PC-3 (cell line): ENCODE data around the gene ESPNL. TPM values are rescaled to one million over a fixed set of nuclear protein-coding genes. Genes with fewer than 3 reads are reported as not detected.

Experiments used
- ATAC-seq: fragments of 200-7000 bp; cut with Tn5 transposase; 2 replicates; pipeline ENCODE4 v1.9.1; 2020; ENCODE audit warnings: mild to moderate bottlenecking, moderate library complexity
- BruUV-seq: library from RNA; stranded (reverse); fragments of 400-500 nt; replicated peaks from 2 replicates; lab custom pipeline; 2021; lab: Mats Ljungman, UMichigan
- CTCF ChIA-PET: fragments of 300-600 bp; sonication (Branson Sonifier 250); formaldehyde crosslinking; loops from one replicate; lab custom pipeline; 2022; ENCODE audit warnings: antibody characterized with exemption; lab: Charles Lee
- POLR2A ChIA-PET: fragments of 300-600 bp; sonication (Branson Sonifier 250); formaldehyde crosslinking; loops from one replicate; lab custom pipeline; 2022; ENCODE audit warnings: antibody characterized with exemption; ENCODE audit not compliant: unreplicated experiment; lab: Charles Lee
- DNase-seq: peaks from one replicate; pipeline ENCODE4 v3.0.0-alpha.2; 2015
- H2AFZ ChIP-seq: fragments of 300-600 bp; sonication (generic); 2 replicates; pipeline ENCODE4 v1.6.0; 2016; ENCODE audit warnings: antibody characterized with exemption, low read length
- H3F3A ChIP-seq: fragments of 300-600 bp; sonication (generic); one replicate; pipeline ENCODE4 v1.6.0; 2017; ENCODE audit warnings: antibody characterized with exemption, low read length, control low read depth, mild to moderate bottlenecking; ENCODE audit not compliant: unreplicated experiment
- H3K27ac ChIP-seq: fragments of 300-600 bp; sonication (generic); 2 replicates; pipeline ENCODE4 v1.5.1; 2016; ENCODE audit warnings: mild to moderate bottlenecking, low read length
- H3K27me3 ChIP-seq: fragments of 300-600 bp; sonication (generic); 2 replicates; pipeline ENCODE4 v1.6.1; 2016; ENCODE audit warnings: low read length, mixed read lengths
- H3K36me3 ChIP-seq: fragments of 300-600 bp; sonication (generic); 2 replicates; pipeline ENCODE4 v1.6.1; 2016; ENCODE audit warnings: low read depth, mixed run types, low read length, mixed read lengths
- H3K4me1 ChIP-seq: fragments of 300-600 bp; sonication (generic); 2 replicates; pipeline ENCODE4 v1.5.1; 2016; ENCODE audit warnings: low read length; ENCODE audit not compliant: insufficient read depth
- H3K4me2 ChIP-seq: fragments of 300-600 bp; sonication (generic); 2 replicates; pipeline ENCODE4 v1.6.0; 2016; ENCODE audit warnings: low read length
- H3K4me3 ChIP-seq: fragments of 300-600 bp; sonication (generic); 2 replicates; pipeline ENCODE4 v1.5.1; 2016; ENCODE audit warnings: mild to moderate bottlenecking, low read length, mixed read lengths
- H3K79me2 ChIP-seq: fragments of 300-600 bp; sonication (generic); 2 replicates; pipeline ENCODE4 v1.6.1; 2017; ENCODE audit warnings: low read length, mixed read lengths
- H3K9ac ChIP-seq: fragments of 300-600 bp; sonication (generic); 2 replicates; pipeline ENCODE4 v1.6.0; 2016; ENCODE audit warnings: mild to moderate bottlenecking, low read length
- H3K9me2 ChIP-seq: fragments of 300-600 bp; sonication (generic); replicated peaks from 2 replicates; pipeline ENCODE4 v1.6.1; 2016; ENCODE audit warnings: mixed run types, low read length, mixed read lengths
- H3K9me3 ChIP-seq: fragments of 300-600 bp; sonication (generic); 2 replicates; pipeline ENCODE4 v1.6.1; 2016; ENCODE audit warnings: low read length, mixed read lengths
- H4K20me1 ChIP-seq: fragments of 300-600 bp; sonication (generic); 2 replicates; pipeline ENCODE4 v1.6.1; 2016; ENCODE audit warnings: low read length, mixed read lengths
- EZH2 ChIP-seq: fragments of 300-600 bp; sonication (generic); IDR thresholded peaks from one replicate; pipeline ENCODE4 v1.6.1; 2017; ENCODE audit warnings: antibody characterized with exemption, mild to moderate bottlenecking, low read length; ENCODE audit not compliant: unreplicated experiment
- EZH2phosphoT487 ChIP-seq: fragments of 300-600 bp; sonication (generic); IDR thresholded peaks from 2 replicates; pipeline ENCODE4 v1.6.1; 2018; ENCODE audit warnings: mild to moderate bottlenecking, antibody characterized with exemption, low read length, borderline replicate concordance
- intact Hi-C: fragments of 100-400 bp; cut with micrococcal nuclease; formaldehyde crosslinking; loops from 2 replicates; pipeline ENCODE4 v1.9.0; 2023
- total RNA-seq: library from RNA; depleted of rRNA; stranded (reverse); fragments of >200 nt; gene quantifications from 2 replicates; pipeline ENCODE4 v1.2.3, GENCODE V29; 2014
- TF ChIP-seq, protein P1 (sequence below): fragments of 300-600 bp; sonication (generic); conservative IDR thresholded peaks from 2 replicates; pipeline ENCODE4 v1.5.1; 2017; ENCODE audit warnings: antibody characterized with exemption, low read depth, mild to moderate bottlenecking, low read length

The ESPNL gene
- total RNA-seq, 1 experiment from 2014 or later, result not detected

DNA sequence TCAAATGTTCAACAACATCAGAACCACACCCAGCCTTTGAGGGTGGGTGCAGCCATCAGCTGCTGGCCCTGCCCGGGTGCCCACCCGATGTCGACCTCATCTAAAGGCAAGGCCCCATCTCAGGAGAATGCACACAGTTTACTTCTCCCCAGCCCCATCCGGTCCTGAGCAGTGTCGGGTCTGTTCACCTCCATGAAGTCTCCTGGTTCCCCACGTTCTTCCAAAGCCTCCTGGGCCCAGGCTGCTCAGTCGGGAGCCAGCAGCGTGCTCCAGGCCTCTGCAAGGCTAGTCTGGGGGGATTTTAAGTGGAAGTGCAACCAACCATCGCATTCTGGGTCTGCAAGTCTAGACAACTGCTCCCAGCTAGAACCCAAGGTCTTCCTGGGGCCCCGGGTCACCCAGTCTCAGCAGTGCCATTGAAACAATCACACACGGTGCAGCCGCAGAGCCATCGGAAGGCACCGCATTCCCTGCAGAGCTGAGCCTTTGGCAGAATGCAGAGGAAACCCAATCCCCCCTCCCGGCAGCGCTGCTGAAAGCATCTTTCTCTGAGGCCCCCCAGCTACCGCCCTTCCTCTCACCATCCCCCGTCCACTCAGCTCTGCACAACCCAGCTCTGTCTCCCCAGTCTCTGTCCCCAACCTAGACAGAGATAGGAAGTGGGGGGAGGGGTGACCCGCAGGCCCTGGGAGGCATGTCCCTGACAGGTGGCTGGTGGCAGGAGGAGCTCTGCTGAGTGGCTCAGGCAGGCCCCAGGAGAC, 8.5 kb downstream of the ESPNL start:
- intact Hi-C loops, result no loop called here
- CTCF ChIA-PET, result no interaction called here

DNA sequence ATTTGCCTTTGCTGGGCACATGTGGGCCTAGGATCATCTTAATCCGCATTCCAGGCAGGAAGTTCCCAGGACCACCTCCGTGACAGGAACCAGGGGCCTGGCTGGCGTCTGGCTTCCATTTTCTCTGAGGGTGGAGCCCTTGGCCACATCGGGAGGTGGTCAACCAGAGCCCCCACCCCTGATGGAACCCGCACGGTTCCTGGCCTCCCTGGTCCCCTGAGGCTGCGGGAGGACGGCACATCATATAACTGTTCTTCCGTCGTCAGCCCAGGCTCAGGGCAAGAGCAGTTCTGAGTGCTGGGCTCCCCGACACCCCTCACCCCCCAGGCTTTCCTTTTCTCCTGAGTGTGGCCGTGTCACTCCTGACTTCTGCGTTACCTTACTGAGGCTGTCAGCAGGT, 13.5 kb downstream of the ESPNL start:
- Histone ChIP-seq H3K27ac (no peak overlapping the region), H3K4me2 (no peak overlapping the region), H3K4me3 (no peak overlapping the region), H3K27me3 (no peaks in the 10 kb centered on the region), H3K9me2 (no peaks in the 10 kb centered on the region), H3K9ac (no peak overlapping the region), H3K36me3 (no peaks in the 10 kb centered on the region), H4K20me1 (no peaks in the 10 kb centered on the region), H3K79me2 (no peaks in the 10 kb centered on the region), H3K4me1 (no peaks in the 10 kb centered on the region; the same call in 1 of the 2 replicates), H2AFZ (no peak overlapping the region), H3K9me3 (no peaks in the 10 kb centered on the region), H3F3A (no peaks in the 10 kb centered on the region)
- POLR2A ChIA-PET, result no interaction called here
- no peak for ATAC-seq
- CTCF ChIA-PET, result no interaction called here
- BruUV-seq, result no TSS peak
- intact Hi-C loops, result no loop called here
- no peak for DNase-seq
- TF ChIP-seq, protein P1, sequence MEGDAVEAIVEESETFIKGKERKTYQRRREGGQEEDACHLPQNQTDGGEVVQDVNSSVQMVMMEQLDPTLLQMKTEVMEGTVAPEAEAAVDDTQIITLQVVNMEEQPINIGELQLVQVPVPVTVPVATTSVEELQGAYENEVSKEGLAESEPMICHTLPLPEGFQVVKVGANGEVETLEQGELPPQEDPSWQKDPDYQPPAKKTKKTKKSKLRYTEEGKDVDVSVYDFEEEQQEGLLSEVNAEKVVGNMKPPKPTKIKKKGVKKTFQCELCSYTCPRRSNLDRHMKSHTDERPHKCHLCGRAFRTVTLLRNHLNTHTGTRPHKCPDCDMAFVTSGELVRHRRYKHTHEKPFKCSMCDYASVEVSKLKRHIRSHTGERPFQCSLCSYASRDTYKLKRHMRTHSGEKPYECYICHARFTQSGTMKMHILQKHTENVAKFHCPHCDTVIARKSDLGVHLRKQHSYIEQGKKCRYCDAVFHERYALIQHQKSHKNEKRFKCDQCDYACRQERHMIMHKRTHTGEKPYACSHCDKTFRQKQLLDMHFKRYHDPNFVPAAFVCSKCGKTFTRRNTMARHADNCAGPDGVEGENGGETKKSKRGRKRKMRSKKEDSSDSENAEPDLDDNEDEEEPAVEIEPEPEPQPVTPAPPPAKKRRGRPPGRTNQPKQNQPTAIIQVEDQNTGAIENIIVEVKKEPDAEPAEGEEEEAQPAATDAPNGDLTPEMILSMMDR, result no peak
- TF ChIP-seq EZH2, result no peak
- no peak for TF ChIP-seq EZH2phosphoT487

More for the DNA sequence above, 8.5 kb downstream of the ESPNL start:
- DNase-seq, result no peak
- no peaks in the 10 kb centered on the region for H3K9me3 ChIP-seq
- H3K4me1 ChIP-seq, result no peaks in the 10 kb centered on the region
- POLR2A ChIA-PET, result no interaction called here
- no peak overlapping the region for H3K9ac ChIP-seq
- H3K27me3 ChIP-seq, result no peaks in the 10 kb centered on the region
- H2AFZ ChIP-seq, result no peak overlapping the region
- H4K20me1 ChIP-seq, result no peaks in the 10 kb centered on the region
- no peak for ATAC-seq
- H3K4me2 ChIP-seq, result no peak overlapping the region
- no TSS peak for BruUV-seq
- no peak overlapping the region for H3K4me3 ChIP-seq
- H3K27ac ChIP-seq, result no peak overlapping the region
- no peak for TF ChIP-seq EZH2phosphoT487
- TF ChIP-seq, protein P1, result no peak
- TF ChIP-seq EZH2, result no peak
- H3K9me2 ChIP-seq, result no peaks in the 10 kb centered on the region
- no peaks in the 10 kb centered on the region for H3K36me3 ChIP-seq
- H3F3A ChIP-seq, result no peaks in the 10 kb centered on the region
- no peaks in the 10 kb centered on the region for H3K79me2 ChIP-seq

DNA sequence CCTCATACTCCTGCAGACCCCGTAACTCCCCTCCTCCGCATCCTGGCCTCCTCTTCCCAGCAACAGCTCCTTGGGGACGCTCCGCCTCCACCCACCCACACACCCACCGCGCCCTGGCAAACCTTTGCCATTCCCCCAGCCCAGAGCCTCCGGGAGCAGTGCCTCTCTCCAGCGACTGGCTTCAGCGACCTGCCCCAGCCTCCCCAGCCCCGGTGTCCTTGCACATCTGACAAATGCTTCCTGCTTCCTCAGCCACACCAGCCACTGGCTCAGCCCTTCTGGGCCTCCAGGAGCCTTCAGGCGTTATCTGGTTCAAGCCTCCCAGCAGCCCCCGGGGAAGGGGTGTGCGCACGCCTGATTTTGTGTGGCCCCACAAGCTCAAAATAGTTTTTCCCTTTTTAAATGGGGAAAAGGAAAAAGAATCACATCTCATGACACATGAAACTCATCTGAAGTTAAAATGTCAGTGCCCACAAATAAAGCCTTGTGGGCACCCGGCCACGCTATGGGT, 14.2 kb downstream of the ESPNL start:
- no peak overlapping the region for H3K4me3 ChIP-seq
- H3K4me2 ChIP-seq, result no peak overlapping the region
- H3K27me3 ChIP-seq, result no peaks in the 10 kb centered on the region
- no peaks in the 10 kb centered on the region for H3K9me3 ChIP-seq
- H3K27ac ChIP-seq, result no peak overlapping the region
- H3K9ac ChIP-seq, result no peak overlapping the region
- H4K20me1 ChIP-seq, result no peaks in the 10 kb centered on the region
- DNase-seq (no peak), ATAC-seq (no peak)
- H3F3A ChIP-seq, result no peaks in the 10 kb centered on the region
- TF ChIP-seq EZH2 (no peak), EZH2phosphoT487 (no peak)
- TF ChIP-seq, protein P1, result no peak
- POLR2A ChIA-PET, result no interaction called here
- intact Hi-C loops, result no loop called here
- CTCF ChIA-PET, result no interaction called here
- no TSS peak for BruUV-seq
- no peaks in the 10 kb centered on the region for H3K36me3 ChIP-seq
- no peak overlapping the region for H2AFZ ChIP-seq
- H3K9me2 ChIP-seq, result no peaks in the 10 kb centered on the region
- no peaks in the 10 kb centered on the region; the same call in 1 of the 2 replicates for H3K4me1 ChIP-seq
- H3K79me2 ChIP-seq, result no peaks in the 10 kb centered on the region
